H9 (cell line): Measurements from ENCODE around the gene PLEKHF1. TPM values are rescaled to one million over a fixed set of nuclear protein-coding genes. Genes with fewer than 3 reads are reported as not detected.

ENCODE experiments used
- DNase-seq: peaks from one replicate; pipeline ENCODE4 v3.0.0-alpha.2; 2017
- H2AFZ ChIP-seq: one replicate; pipeline ENCODE4 v1.6.1; 2013; ENCODE audit warnings: mild to moderate bottlenecking, low read length, control low read depth, moderate library complexity
- H2AK5ac ChIP-seq: 2 replicates; pipeline ENCODE4 v1.6.1; 2013; ENCODE audit warnings: low read length, control low read depth, mixed read lengths; ENCODE audit not compliant: insufficient read length
- H2BK120ac ChIP-seq: one replicate; pipeline ENCODE4 v1.6.1; 2013; ENCODE audit warnings: low read depth, mild to moderate bottlenecking, low read length, control low read depth, inconsistent platforms; ENCODE audit not compliant: poor library complexity, severe bottlenecking
- H2BK12ac ChIP-seq: 2 replicates; pipeline ENCODE4 v1.6.1; 2013; ENCODE audit warnings: low read length, control low read depth, mixed read lengths, low read depth; ENCODE audit not compliant: insufficient read length
- H2BK15ac ChIP-seq: 2 replicates; pipeline ENCODE4 v1.6.1; 2013; ENCODE audit warnings: low read depth, low read length, control low read depth
- H2BK20ac ChIP-seq: one replicate; pipeline ENCODE4 v1.6.1; 2013; ENCODE audit warnings: low read depth, mild to moderate bottlenecking, low read length, control low read depth, inconsistent platforms; ENCODE audit not compliant: poor library complexity, severe bottlenecking
- H2BK5ac ChIP-seq: 2 replicates; pipeline ENCODE4 v1.6.1; 2013; ENCODE audit warnings: low read length, control low read depth, mixed read lengths; ENCODE audit not compliant: insufficient read length
- H3K14ac ChIP-seq: 2 replicates; pipeline ENCODE4 v1.6.1; 2013; ENCODE audit warnings: low read length, control low read depth; ENCODE audit not compliant: insufficient read depth
- H3K18ac ChIP-seq: 2 replicates; pipeline ENCODE4 v1.6.1; 2013; ENCODE audit warnings: low read depth, mild to moderate bottlenecking, mixed read lengths, low read length, control low read depth; ENCODE audit not compliant: insufficient read length
- H3K23ac ChIP-seq: 2 replicates; pipeline ENCODE4 v1.6.1; 2013; ENCODE audit warnings: low read length, control low read depth, mixed read lengths, low read depth; ENCODE audit not compliant: insufficient read length
- H3K23me2 ChIP-seq: 2 replicates; pipeline ENCODE4 v1.6.1; 2013; ENCODE audit warnings: low read depth, mild to moderate bottlenecking, mixed read lengths, low read length, control low read depth; ENCODE audit not compliant: insufficient read length, poor library complexity, severe bottlenecking
- H3K27ac ChIP-seq: 2 replicates; pipeline ENCODE4 v1.5.1; 2013; ENCODE audit warnings: low read length, control low read depth, mixed read lengths, low read depth; ENCODE audit not compliant: insufficient read length
- H3K27me3 ChIP-seq: 2 replicates; pipeline ENCODE4 v1.6.1; 2013; ENCODE audit warnings: low read length, control low read depth, inconsistent platforms; ENCODE audit not compliant: insufficient read depth
- H3K4ac ChIP-seq: 2 replicates; pipeline ENCODE4 v1.6.1; 2013; ENCODE audit warnings: low read depth, mild to moderate bottlenecking, control low read depth, inconsistent platforms, low read length, moderate library complexity
- H3K4me1 ChIP-seq: 2 replicates; pipeline ENCODE4 v1.6.1; 2013; ENCODE audit warnings: low read length, control low read depth, inconsistent platforms; ENCODE audit not compliant: insufficient read depth
- H3K4me2 ChIP-seq: 2 replicates; pipeline ENCODE4 v1.6.1; 2013; ENCODE audit warnings: low read length, control low read depth, mixed read lengths; ENCODE audit not compliant: insufficient read length, insufficient read depth
- H3K56ac ChIP-seq: 2 replicates; pipeline ENCODE4 v1.6.1; 2013; ENCODE audit warnings: low read depth, mild to moderate bottlenecking, mixed read lengths, low read length, control low read depth; ENCODE audit not compliant: insufficient read length
- H3K79me1 ChIP-seq: 2 replicates; pipeline ENCODE4 v1.6.1; 2013; ENCODE audit warnings: low read depth, mild to moderate bottlenecking, moderate library complexity, low read length, control low read depth, inconsistent platforms; ENCODE audit not compliant: insufficient read depth, poor library complexity, severe bottlenecking
- H3K79me2 ChIP-seq: 2 replicates; pipeline ENCODE4 v1.6.1; 2013; ENCODE audit warnings: low read length, control low read depth, inconsistent platforms; ENCODE audit not compliant: insufficient read depth
- H3K9ac ChIP-seq: 2 replicates; pipeline ENCODE4 v1.6.1; 2013; ENCODE audit warnings: low read length, control low read depth, mixed read lengths; ENCODE audit not compliant: insufficient read length; ENCODE audit errors: extremely low read depth
- H3K9me3 ChIP-seq: one replicate; pipeline ENCODE4 v1.6.1; 2013; ENCODE audit warnings: low read depth, low read length, inconsistent platforms; ENCODE audit not compliant: control insufficient read depth
- H3T11ph ChIP-seq: one replicate; pipeline ENCODE4 v1.6.1; 2013; ENCODE audit warnings: mild to moderate bottlenecking, low read length, control low read depth, inconsistent platforms
- H4K20me1 ChIP-seq: one replicate; pipeline ENCODE4 v1.6.1; 2013; ENCODE audit not compliant: control insufficient read depth, insufficient read length, insufficient read depth
- H4K5ac ChIP-seq: 2 replicates; pipeline ENCODE4 v1.6.1; 2013; ENCODE audit warnings: low read depth, mild to moderate bottlenecking, mixed read lengths, low read length, control low read depth; ENCODE audit not compliant: insufficient read length
- H4K8ac ChIP-seq: replicated peaks from 2 replicates; pipeline ENCODE4 v1.6.1; 2013; ENCODE audit warnings: low read length, control low read depth, mixed read lengths, low read depth; ENCODE audit not compliant: insufficient read length
- H4K91ac ChIP-seq: 2 replicates; pipeline ENCODE4 v1.6.1; 2013; ENCODE audit warnings: low read depth, mild to moderate bottlenecking, moderate library complexity, mixed read lengths, low read length, control low read depth; ENCODE audit not compliant: insufficient read length
- H3K27ac Mint-ChIP-seq, 3 experiments: 2 replicates in 2 of 3; 3 replicates in 1 of 3; pipeline ENCODE4 v1.8.0; 2020 to 2021; ENCODE audit warnings: mixed read lengths in 3 of 3, mild to moderate bottlenecking in 1 of 3, moderate library complexity in 1 of 3
- H3K27me3 Mint-ChIP-seq: 2 replicates; pipeline ENCODE4 v1.8.0; 2021; ENCODE audit warnings: low read depth, mild to moderate bottlenecking, moderate library complexity, mixed read lengths
- H3K36me3 Mint-ChIP-seq, 3 experiments: 2 replicates in 2 of 3; 3 replicates in 1 of 3; pipeline ENCODE4 v1.8.0; 2020 to 2021; ENCODE audit warnings: low read depth in 3 of 3, mixed read lengths in 3 of 3; ENCODE audit not compliant: insufficient read depth in 1 of 3
- H3K4me1 Mint-ChIP-seq, 2 experiments: 2 replicates each; pipeline ENCODE4 v1.8.0; 2020; ENCODE audit warnings: mixed read lengths in 2 of 2
- H3K4me3 Mint-ChIP-seq, 2 experiments: 2 replicates in 1 of 2; 3 replicates in 1 of 2; pipeline ENCODE4 v1.8.0; 2020 to 2021; ENCODE audit warnings: mild to moderate bottlenecking in 2 of 2, mixed read lengths in 2 of 2, moderate library complexity in 1 of 2
- H3K9me3 Mint-ChIP-seq, 2 experiments: 2 replicates in 1 of 2; 3 replicates in 1 of 2; pipeline ENCODE4 v1.8.0; 2020; ENCODE audit warnings: mild to moderate bottlenecking in 2 of 2, mixed read lengths in 2 of 2, moderate library complexity in 1 of 2
- WGBS: extraction: QIAGEN DNeasy Blood & Tissue Kit; methylation state at CpG from one replicate; pipeline ENCODE4 v1.1.7; 2013; ENCODE audit warnings: missing lambda C conversion rate, low lambda C conversion rate, mixed read lengths; ENCODE audit not compliant: insufficient read length; ENCODE audit errors: extremely low coverage; 5-methylcytosine and 5-hydroxymethylcytosine counted together
- total RNA-seq: library from RNA; stranded (reverse); gene quantifications from 2 replicates; pipeline ENCODE4 v1.2.1, GENCODE V29; 2021
- TF ChIP-seq, protein P1 (sequence below): fragments of 200-600 bp; sonication (generic); conservative IDR thresholded peaks from 3 replicates; pipeline ENCODE4 v1.8.0; 2021; ENCODE audit warnings: antibody characterized with exemption, mild to moderate bottlenecking

Gene PLEKHF1
- total RNA-seq, 1 experiment from 2014 or later, result 4.9 TPM

DNA sequence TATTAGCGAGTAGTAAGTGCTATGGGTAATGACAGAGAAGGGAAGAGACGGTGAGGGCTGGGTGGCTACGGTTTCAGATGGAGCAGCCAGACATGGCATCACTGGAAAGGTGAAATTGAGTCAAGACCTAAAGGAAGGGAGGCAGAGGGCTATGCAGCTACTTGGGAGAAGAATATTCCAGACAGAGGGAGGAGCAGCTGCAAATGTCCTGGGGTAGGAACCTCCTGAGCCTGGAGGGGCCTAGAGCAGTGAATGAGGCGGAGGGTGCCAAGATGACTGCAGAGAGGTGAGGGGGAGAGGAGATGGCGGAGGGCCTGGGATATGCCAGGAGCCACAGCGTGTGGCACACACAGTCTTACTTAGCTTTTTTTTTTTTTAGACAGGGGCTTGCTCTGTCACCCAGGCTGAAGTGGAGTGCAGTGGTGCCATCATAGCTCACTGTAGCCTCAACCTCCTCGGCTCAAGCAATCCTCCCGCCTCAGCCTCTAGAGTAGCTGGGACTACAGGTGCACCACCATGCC, 21.1 kb downstream of the PLEKHF1 start:
- Histone ChIP-seq H3K27ac (no peak overlapping the region), H4K91ac (no peak overlapping the region), H3T11ph (no peak overlapping the region), H3K14ac (no peak overlapping the region), H3K23ac (no peak overlapping the region), H4K20me1 (no peaks in the 10 kb centered on the region), H2BK20ac (no peak overlapping the region), H4K8ac (no peak overlapping the region), H3K4ac (no peak overlapping the region), H2BK12ac (no peak overlapping the region), H3K4me2 (no peak overlapping the region), H2BK5ac (no peak overlapping the region), H3K27me3 (no peaks in the 10 kb centered on the region), H2AFZ (no peak overlapping the region), H4K5ac (no peak overlapping the region), H3K9ac (no peak overlapping the region), H2BK15ac (no peak overlapping the region), H3K23me2 (no peaks in the 10 kb centered on the region), H3K56ac (no peak overlapping the region), H2AK5ac (no peak overlapping the region), H3K18ac (no peak overlapping the region), H3K79me2 (no peaks in the 10 kb centered on the region), H2BK120ac (no peak overlapping the region), H3K79me1 (no peaks in the 10 kb centered on the region), H3K9me3 (no peaks in the 10 kb centered on the region), H3K4me1 (peaks cover 2% of the 10 kb centered on the region; the same call in 1 of the 2 replicates)
- no CpG with 5 or more reads among the region's 8 CpGs for WGBS
- Mint-ChIP-seq H3K27me3 (peaks cover 1% of the 10 kb centered on the region; the same call in 1 of the 2 replicates), H3K4me1 (peaks cover 15 to 19% of the 10 kb centered on the region in 2 experiments), H3K9me3 (peaks cover 3 to 18% of the 10 kb centered on the region in 2 experiments; a peak in 4 of 5 replicates), H3K4me3 (no peak overlapping the region), H3K36me3 (peaks cover 0 to 4% (median 4%) of the 10 kb centered on the region in 3 experiments; a peak in 3 of 7 replicates), H3K27ac (no peak overlapping the region; a peak in 1 of 7 replicates)
- no peak for DNase-seq
- TF ChIP-seq, protein P1, sequence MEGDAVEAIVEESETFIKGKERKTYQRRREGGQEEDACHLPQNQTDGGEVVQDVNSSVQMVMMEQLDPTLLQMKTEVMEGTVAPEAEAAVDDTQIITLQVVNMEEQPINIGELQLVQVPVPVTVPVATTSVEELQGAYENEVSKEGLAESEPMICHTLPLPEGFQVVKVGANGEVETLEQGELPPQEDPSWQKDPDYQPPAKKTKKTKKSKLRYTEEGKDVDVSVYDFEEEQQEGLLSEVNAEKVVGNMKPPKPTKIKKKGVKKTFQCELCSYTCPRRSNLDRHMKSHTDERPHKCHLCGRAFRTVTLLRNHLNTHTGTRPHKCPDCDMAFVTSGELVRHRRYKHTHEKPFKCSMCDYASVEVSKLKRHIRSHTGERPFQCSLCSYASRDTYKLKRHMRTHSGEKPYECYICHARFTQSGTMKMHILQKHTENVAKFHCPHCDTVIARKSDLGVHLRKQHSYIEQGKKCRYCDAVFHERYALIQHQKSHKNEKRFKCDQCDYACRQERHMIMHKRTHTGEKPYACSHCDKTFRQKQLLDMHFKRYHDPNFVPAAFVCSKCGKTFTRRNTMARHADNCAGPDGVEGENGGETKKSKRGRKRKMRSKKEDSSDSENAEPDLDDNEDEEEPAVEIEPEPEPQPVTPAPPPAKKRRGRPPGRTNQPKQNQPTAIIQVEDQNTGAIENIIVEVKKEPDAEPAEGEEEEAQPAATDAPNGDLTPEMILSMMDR, result no peak
